Measurements from ENCODE around the gene MEI4. TPM values are rescaled to one million over a fixed set of nuclear protein-coding genes. Genes with fewer than 3 reads are reported as not detected.

Gene MEI4
- total RNA-seq, 1 donor from 2014 or later = not detected

DNA sequence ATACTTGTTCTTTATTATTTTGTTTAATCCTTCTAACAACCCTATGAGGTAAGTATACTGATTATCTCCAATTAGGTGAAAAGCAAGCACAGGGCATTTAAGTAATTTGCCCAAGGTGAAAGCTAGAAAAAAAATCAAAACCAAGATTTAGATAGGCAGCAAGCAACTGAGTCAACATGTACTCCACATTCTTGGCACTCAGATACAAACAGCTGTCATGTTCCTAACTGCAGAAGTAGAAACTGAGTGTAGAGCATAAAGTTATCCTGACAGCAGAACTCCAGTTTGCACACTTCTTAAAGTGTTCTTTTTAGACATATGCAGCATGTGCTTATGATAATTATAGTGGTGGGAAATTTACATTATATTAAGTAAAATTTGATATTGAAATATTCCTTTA lies 278.1 kb downstream of the MEI4 start:
- DNase-seq (ENCODE audit: low read depth in 2 of 2) = no peak

DNA sequence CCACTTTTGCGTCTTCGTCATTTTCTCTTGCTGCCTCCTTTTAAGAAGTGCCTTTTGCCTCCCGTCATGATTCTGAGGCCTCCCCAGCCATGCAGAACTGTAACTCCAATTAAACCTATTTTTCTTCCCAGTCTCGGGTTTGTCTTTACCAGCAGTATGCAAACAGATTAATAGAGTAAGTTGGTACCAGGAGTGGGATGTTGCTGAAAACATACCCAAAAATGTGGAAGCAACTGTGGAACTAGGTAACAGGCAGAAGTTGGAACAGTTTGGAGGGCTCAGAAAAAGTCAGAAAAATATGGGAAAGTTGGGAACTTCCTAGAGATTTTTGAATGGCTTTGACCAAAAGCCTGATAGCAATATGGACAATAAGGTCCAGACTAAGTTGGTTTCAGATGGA lies 309.2 kb downstream of the MEI4 start:
- DNase-seq (ENCODE audit: low read depth in 2 of 2) = no peak

DNA sequence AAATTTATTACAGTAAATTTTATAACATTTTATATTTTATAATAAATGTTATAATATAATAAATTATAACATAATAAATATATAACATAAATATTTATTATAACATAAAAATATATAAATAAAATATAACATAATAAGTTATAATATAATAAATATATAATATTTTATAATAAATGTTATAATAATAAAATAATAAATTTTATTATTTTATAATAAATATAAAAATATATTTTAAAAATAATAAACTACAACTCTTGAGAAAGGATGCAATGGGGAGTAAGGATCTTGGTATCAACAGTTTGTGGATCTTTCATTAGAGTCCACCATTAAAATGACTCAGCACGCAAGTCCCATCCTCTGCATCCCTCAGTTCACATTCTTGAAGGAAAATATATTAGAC lies 312.6 kb downstream of the MEI4 start:
- no peak for DNase-seq (ENCODE audit: low read depth in 2 of 2)

DNA sequence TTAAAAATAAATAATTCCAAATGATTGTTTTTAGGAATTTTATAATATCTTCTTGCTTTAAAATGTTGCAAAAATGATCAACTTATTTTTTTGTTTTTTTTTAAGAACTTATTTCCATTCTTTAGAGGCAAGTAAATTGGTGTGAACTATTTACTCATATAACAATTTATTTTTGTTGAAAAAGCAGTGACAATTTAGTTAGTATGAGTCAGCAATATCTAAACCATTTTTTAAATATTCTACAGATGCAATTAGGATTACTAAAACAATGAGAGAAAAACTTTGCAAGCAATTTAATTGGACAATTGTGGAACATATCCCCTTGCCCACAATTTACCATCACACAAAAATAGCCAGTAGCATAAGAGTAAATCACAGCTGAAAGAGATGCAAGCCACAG lies 319.5 kb downstream of the MEI4 start:
- no peak for DNase-seq (ENCODE audit: low read depth in 2 of 2)

Other genes with a start within 250 kb of the MEI4 start
- gene HTR1B, start 189.5 kb upstream of the MEI4 start, total RNA-seq = 2.4 and 3.1 TPM in 2 replicates

All from lung microvascular endothelial cell (primary cell).